Thoracic aorta endothelial cell (primary cell): ENCODE measurements around the gene GAGE2A. TPM values are rescaled to one million over a fixed set of nuclear protein-coding genes. Genes with fewer than 3 reads are reported as not detected.

Source experiments
- total RNA-seq: library from RNA; depleted of rRNA; stranded (reverse); fragments of >200 nt; gene quantifications from 2 replicates; pipeline ENCODE4 v1.2.3, GENCODE V29; 2012

The GAGE2A gene
- total RNA-seq = not detected in 2 replicates

GRCh38 chrX:49589196-49589595 lies at the start of gene GAGE2A:
TSS of gene GAGE2A (plus strand) at chrX:49589496. CDS start at chrX:49590651, 1,155 bp downstream.

GRCh38 chrX:49541433-49541832 lies 47.9 kb upstream of the GAGE2A start, which contains the start of gene GAGE12D:
TSS of gene GAGE12D (plus strand) at chrX:49541733. CDS start at chrX:49542888, 1,155 bp downstream.

GRCh38 chrX:49550989-49551388 lies 38.3 kb upstream of the GAGE2A start, which contains the start of gene GAGE12E:
TSS of gene GAGE12E (plus strand) at chrX:49551289. CDS start at chrX:49552444, 1,155 bp downstream.

GRCh38 chrX:49560542-49560941 lies 28.8 kb upstream of the GAGE2A start, which contains the start of gene GAGE12F:
TSS of gene GAGE12F (plus strand) at chrX:49560842. CDS start at chrX:49561997, 1,155 bp downstream.

GRCh38 chrX:49570100-49570499 lies 19.2 kb upstream of the GAGE2A start, which contains the start of gene GAGE12G:
TSS of gene GAGE12G (plus strand) at chrX:49570400. CDS start at chrX:49571555, 1,155 bp downstream.

GRCh38 chrX:49579649-49580048 lies 9.6 kb upstream of the GAGE2A start, which contains the start of gene GAGE12H:
TSS of gene GAGE12H (plus strand) at chrX:49579949. CDS start at chrX:49581104, 1,155 bp downstream.

GRCh38 chrX:49598720-49599119 lies 9.4 kb downstream of the GAGE2A start, which contains the start of gene GAGE1:
TSS of gene GAGE1 (plus strand) at chrX:49599020. CDS start at chrX:49600175, 1,155 bp downstream.

Other genes with a start within 250 kb of the GAGE2A start
- gene GAGE12C, start 57.3 kb upstream of the GAGE2A start, total RNA-seq = not detected in 2 replicates
- not detected in 2 replicates for gene GAGE12D, start 47.8 kb upstream of the GAGE2A start, total RNA-seq
- not detected in 2 replicates for gene GAGE12E, start 38.2 kb upstream of the GAGE2A start, total RNA-seq
- gene GAGE12F, start 28.7 kb upstream of the GAGE2A start, total RNA-seq = not detected in 2 replicates
- gene GAGE12G, start 19.1 kb upstream of the GAGE2A start, total RNA-seq = not detected in 2 replicates
- not detected in 2 replicates for gene GAGE12H, start 9.5 kb upstream of the GAGE2A start, total RNA-seq
- not detected in 2 replicates for gene GAGE1, start 9.5 kb downstream of the GAGE2A start, total RNA-seq
- gene PAGE1, start 106.5 kb downstream of the GAGE2A start, total RNA-seq = not detected in 2 replicates
- not detected in 2 replicates for gene PAGE4, start 239.8 kb downstream of the GAGE2A start, total RNA-seq